NCI-H2196 (cell line): ENCODE data around the gene ECM1.

Source experiments
- DNase-seq: peaks from one replicate; lab custom pipeline; 2025; ENCODE audit not compliant: unreplicated experiment; lab: John Stamatoyannopoulos, UW

The ECM1 gene

DNA sequence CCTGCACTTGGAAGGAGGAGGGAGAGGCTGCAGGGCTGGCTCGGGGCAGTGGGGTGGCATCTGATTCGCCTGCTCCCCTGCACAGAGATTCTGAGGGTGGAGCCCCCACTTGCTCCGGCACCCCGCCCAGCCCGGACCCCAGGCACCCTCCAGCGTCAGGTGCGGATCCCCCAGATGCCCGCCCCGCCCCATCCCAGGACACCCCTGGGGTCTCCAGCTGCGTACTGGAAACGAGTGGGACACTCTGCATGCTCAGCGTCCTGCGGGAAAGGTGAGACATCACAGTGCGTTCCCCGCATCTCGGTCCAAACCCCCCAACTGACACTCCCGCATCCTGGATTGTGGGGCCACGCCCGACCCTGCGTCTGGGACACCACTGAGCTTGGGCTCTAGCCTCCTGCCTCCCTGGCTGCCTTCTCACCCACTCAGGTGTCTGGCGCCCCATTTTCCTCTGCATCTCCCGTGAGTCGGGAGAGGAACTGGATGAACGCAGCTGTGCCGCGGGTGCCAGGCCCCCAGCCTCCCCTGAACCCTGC is 49.2 kb downstream of the ECM1 start:
- DNase-seq: no peak

GRCh38 chr1:150557813-150558212 is 49.9 kb downstream of the ECM1 start:
- no peak for DNase-seq

DNA sequence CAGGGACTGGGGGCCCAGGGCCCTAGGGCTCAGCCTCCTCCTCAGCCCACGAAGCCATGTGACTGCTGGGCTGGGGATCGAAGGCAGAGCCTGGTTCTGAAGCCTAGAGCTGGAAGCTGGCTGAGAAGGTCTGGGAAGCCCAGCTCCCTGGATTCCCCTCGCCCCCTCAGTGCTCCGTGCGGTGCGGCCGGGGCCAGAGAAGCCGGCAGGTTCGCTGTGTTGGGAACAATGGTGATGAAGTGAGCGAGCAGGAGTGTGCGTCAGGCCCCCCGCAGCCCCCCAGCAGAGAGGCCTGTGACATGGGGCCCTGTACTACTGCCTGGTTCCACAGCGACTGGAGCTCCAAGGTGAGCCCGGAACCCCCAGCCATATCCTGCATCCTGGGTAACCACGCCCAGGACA is 50.4 kb downstream of the ECM1 start:
- no peak for DNase-seq

DNA sequence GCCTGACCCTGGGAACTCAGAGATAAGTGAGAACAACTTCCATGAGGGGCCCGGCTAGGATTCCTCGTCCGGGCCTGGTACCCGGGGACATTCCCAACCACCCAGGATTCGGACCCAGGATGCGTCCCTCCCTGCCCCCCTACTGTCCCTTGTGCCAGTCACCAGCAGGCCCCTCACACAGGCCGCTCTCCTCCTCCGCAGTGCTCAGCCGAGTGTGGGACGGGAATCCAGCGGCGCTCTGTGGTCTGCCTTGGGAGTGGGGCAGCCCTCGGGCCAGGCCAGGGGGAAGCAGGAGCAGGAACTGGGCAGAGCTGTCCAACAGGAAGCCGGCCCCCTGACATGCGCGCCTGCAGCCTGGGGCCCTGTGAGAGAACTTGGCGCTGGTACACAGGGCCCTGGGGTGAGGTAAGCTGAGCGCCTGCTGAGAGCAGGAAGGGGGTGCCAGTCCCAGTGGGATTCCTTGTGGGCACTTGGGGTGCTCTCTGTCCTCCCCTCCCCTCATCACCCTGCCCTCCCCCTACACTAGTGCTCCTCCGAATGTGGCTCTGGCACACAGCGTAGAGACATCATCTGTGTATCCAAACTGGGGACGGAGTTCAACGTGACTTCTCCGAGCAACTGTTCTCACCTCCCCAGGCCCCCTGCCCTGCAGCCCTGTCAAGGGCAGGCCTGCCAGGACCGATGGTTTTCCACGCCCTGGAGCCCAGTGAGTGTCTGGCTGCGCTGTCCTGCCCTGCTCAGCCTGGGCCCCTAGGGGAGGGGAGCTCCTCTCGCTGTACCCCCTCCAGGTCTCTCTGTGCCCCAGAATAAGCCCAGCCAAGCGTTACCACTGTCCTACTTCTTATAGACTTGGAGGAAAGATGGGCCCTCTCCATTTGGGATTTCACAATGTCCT is 51.1 kb downstream of the ECM1 start:
- DNase-seq: no peak

DNA sequence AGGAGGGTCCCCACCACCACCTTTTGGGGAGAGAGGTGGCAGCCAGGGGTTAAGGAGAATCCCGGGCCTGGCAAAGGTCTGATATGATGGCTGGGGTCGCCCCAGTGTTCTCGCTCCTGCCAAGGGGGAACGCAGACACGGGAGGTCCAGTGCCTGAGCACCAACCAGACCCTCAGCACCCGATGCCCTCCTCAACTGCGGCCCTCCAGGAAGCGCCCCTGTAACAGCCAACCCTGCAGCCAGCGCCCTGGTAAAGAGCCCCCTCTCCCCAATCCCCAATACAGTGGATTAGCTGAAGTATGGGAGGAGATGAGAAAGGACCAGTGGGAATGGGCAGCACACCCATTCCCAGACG is 51.7 kb downstream of the ECM1 start:
- no peak for DNase-seq

GRCh38 chr1:150560011-150560438 is 52.1 kb downstream of the ECM1 start:
- peak; percentile 72 for DNase-seq

DNA sequence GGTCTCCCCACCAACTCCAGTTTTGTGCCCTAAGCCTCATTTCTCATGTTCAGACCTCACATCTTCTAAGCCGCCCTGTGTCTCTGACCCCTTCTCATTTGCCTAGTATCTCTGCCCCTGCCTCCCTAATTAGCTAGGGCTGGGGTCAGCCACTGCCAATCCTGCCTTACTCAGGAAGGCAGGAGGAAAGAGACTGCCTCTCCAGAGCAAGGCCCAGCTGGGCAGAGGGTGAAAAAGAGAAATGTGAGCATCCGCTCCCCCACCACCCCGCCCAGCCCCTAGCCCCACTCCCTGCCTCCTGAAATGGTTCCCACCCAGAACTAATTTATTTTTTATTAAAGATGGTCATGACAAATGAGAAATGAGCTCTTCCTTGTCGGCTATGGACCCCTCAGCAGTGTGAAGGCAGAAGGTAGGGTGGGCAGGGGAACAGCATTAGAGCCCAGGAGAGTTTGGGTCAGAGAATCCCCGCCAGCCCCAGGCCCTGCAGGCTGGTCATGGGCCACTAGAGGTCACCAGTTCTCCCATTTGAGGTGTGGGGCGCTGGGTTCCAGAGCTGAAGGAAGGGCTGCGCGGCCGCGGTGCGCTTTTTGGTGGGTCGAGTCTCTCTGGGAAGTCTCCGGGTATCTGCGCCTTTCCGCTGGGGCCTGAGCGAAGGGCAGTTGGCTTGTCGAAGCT is 52.8 kb downstream of the ECM1 start:
- DNase-seq: peak; percentile 91

GRCh38 chr1:150561254-150561973 is 53.5 kb downstream of the ECM1 start:
- peak; percentile 91 for DNase-seq

GRCh38 chr1:150561974-150562445 is 54.1 kb downstream of the ECM1 start:
- peak; percentile 93 for DNase-seq

DNA sequence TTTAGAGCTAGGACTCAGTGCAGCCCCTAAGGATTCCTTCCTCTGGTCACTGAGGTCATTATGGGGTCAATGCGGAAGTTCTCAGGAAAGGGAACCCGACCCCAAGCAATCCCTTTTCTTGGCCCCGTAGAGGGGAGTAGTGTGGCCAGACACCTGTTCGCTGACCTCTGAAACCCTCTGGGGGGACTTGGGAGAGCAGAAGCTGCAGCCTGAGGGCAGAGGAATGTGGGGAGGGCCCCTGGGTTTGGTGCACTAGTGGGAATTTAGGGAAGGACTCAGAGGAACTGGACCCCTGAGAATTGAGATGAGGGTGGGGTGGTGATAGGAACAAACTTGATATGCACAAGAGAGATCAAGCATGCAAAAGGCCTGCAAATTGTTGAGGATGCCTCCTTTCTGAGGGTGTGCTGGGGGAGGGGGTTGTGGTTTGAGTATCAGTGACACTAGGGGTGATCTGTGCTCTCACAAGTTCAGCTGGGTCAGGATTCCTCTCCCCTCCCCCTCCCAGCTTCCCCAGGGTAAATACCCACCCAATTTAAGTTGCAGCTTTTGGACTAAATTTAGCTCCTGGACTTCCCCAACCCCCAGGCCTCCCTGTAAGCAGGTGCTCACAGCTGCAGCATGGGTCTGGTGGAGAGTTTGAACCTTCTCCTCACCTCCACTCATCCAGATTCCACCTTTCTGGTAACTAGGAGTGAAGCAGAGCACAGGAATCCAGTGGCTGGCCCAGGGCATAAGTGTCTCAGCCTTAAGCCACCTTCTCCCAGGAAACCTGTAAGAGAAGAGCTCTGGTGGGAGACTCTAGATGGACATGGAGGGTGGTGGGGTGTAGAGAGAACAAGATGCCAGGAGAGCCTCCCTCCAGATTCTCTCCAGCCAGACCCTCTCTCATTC is 54.8 kb downstream of the ECM1 start:
- DNase-seq: peak; percentile 24
